Activated CD4-positive, alpha-beta memory T cell treated with anti-CD3 and anti-CD28 coated beads, Interleukin-2, amount 10 ng/mL, durations not matched to agents 7 days and 5 days (primary cell): ENCODE data around the gene CEP104. TPM values are rescaled to one million over a fixed set of nuclear protein-coding genes. Genes with fewer than 3 reads are reported as not detected.
A peak's percentile ranks its signal among the peaks of the same experiment; 100 is the strongest.

Experiments
- CTCF ChIA-PET: fragments of 350-600 bp; sonication (Branson Sonifier 250); formaldehyde crosslinking; loops from one replicate; lab custom pipeline; 2021; ENCODE audit warnings: antibody characterized with exemption, inconsistent platforms; lab: Charles Lee
- POLR2A ChIA-PET: fragments of 350-600 bp; sonication (Branson Sonifier 250); formaldehyde crosslinking; loops from one replicate; lab custom pipeline; 2021; ENCODE audit warnings: antibody characterized with exemption; lab: Charles Lee
- DNase-seq: peaks from one replicate; pipeline ENCODE4 v3.0.0-alpha.2; 2020
- H3K27ac Mint-ChIP-seq: one replicate; pipeline ENCODE4 v1.8.0; 2021; ENCODE audit warnings: mild to moderate bottlenecking, mixed read lengths
- H3K27me3 Mint-ChIP-seq: one replicate; pipeline ENCODE4 v1.8.0; 2021; ENCODE audit warnings: mixed read lengths
- H3K36me3 Mint-ChIP-seq: one replicate; pipeline ENCODE4 v1.8.0; 2021; ENCODE audit warnings: low read depth, mixed read lengths
- H3K4me1 Mint-ChIP-seq: one replicate; pipeline ENCODE4 v1.8.0; 2021; ENCODE audit warnings: mixed read lengths
- H3K4me3 Mint-ChIP-seq: one replicate; pipeline ENCODE4 v1.8.0; 2021; ENCODE audit warnings: mild to moderate bottlenecking, mixed read lengths
- H3K9me3 Mint-ChIP-seq: one replicate; pipeline ENCODE4 v1.8.0; 2021; ENCODE audit warnings: mixed read lengths
- total RNA-seq, 2 experiments: library from RNA; stranded (reverse); gene quantifications; one replicate each; pipeline ENCODE4 v1.2.3, GENCODE V29; 2021

CEP104 gene
- total RNA-seq, 2 experiments from 2014 or later = 43.0 to 46.0 TPM

DNA sequence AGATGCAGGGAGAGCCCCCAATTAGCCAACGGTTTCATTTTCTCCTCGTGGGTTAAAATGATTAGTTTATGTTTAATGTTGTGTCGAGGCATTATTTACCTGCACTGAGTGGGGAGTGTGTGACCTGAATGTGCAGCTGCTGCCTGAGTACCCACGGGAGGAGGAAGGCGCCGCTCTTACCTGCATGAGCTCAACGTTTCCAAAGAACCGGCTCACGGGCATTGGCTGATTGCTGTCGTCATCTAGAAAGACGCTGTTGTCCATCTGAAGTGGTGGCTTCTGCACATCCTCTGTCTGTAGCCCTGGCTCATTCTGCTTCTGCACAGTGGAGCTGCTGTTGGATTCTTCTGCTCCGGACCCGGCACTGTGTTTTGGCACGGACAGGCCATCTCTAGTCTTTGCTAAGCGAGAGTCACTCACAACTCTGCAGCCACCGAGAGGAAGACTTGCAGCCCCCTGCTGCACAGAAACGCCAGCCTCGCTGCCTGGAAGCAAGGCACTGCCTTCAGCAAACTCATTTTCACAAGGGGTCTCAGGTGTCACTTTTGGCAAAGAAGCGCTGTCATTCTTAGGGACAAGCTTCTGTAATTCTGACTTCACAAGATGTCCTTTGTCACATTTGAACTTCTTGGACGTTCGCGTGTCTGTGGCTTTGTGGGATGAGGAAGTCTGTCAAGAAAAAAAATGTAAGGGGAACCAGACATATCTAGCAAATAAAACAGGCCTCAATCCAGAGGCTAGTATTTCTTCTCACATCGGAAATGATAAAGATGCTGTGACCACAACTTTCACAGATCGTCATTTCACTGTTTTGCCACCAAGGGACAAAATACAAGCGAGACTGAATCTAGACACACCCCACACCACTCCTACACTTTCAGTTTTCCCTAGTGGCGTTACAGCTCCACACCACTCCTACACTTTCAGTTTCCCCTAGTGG lies 33.6 kb upstream of the CEP104 start:
- Mint-ChIP-seq H3K9me3 (no peaks in the 10 kb centered on the region), H3K27me3 (no peaks in the 10 kb centered on the region), H3K4me1 (peaks cover 24% of the 10 kb centered on the region), H3K4me3 (peak overlapping the region; percentile 34), H3K36me3 (peaks cover 35% of the 10 kb centered on the region), H3K27ac (peak overlapping the region; percentile 50)
- CTCF ChIA-PET = interaction anchor here (0.7 to 3.1 kb wide), 6 partner anchors 9 to 114 kb away, joined by 3 to 17 read pairs (median 3); partner anchors contain the start of genes C1orf174, CEP104 and DFFB
- POLR2A ChIA-PET = interaction anchor here (0.7 to 2.0 kb wide), 4 partner anchors 9 to 33 kb away, joined by 3 to 12 read pairs (median 5); partner anchors contain the start of genes C1orf174, CEP104 and DFFB
- no peak for DNase-seq

DNA sequence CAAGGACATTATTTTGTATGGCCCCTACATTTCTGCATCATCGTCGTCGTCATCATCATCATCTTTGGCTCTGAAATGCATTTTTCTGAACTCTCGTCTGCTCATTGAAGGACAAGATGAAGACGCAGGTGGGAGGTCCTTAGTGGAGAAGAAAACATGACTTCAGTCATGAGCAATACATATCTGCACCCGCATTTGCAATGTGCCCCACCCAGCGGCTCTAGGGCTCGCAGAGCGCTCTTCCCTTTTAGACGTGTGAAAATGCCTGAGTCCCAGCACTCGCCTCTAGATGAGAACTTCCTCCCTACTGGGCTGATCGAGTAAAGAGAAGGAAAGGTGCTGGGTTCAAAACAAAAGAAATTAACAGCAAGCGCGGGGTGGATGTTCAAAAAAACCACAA lies 32.9 kb upstream of the CEP104 start:
- no peak for DNase-seq
- peak overlapping the region; percentile 50 for H3K27ac Mint-ChIP-seq
- peak overlapping the region; percentile 34 for H3K4me3 Mint-ChIP-seq
- POLR2A ChIA-PET = interaction anchor here (1.0 to 2.0 kb wide), 3 partner anchors 10 to 32 kb away, joined by 3 to 12 read pairs (median 7); partner anchors contain the start of gene C1orf174
- H3K36me3 Mint-ChIP-seq = peaks cover 36% of the 10 kb centered on the region
- CTCF ChIA-PET = interaction anchor here (0.7 to 3.1 kb wide), 3 partner anchors 10 to 114 kb away, joined by 3 to 17 read pairs (median 3); partner anchors contain the start of genes C1orf174, CEP104 and DFFB
- peaks cover 24% of the 10 kb centered on the region for H3K4me1 Mint-ChIP-seq
- H3K9me3 Mint-ChIP-seq = no peaks in the 10 kb centered on the region
- no peaks in the 10 kb centered on the region for H3K27me3 Mint-ChIP-seq

DNA sequence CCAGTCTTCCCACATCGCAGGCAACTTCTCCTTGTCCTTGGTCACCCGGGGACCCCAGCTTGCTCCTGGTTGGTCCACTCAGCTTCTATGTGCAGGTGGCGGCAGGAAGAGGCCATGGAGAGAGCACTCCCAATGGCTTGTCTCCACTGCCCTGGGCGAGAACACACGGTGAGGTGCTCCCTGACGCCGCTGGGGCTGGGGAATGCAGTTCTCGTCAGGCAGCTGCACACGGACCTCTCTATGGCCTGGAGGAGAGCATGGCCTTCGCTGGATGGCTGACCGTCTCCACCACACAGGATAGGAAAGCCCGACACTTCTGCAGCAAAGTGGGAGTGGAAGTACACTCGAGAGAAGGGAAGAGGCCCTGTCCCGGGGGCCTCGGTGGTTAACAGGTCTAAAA lies 31.3 kb upstream of the CEP104 start:
- Mint-ChIP-seq H3K27me3 (no peaks in the 10 kb centered on the region), H3K36me3 (peaks cover 49% of the 10 kb centered on the region), H3K4me1 (peaks cover 26% of the 10 kb centered on the region), H3K9me3 (no peaks in the 10 kb centered on the region), H3K27ac (no peak overlapping the region), H3K4me3 (no peak overlapping the region)
- POLR2A ChIA-PET = interaction anchor here (1.0 kb wide), 1 partner anchor 13 kb away, joined by 5 read pairs; no protein-coding TSS in a partner anchor
- CTCF ChIA-PET = no interaction called here
- no peak for DNase-seq

DNA sequence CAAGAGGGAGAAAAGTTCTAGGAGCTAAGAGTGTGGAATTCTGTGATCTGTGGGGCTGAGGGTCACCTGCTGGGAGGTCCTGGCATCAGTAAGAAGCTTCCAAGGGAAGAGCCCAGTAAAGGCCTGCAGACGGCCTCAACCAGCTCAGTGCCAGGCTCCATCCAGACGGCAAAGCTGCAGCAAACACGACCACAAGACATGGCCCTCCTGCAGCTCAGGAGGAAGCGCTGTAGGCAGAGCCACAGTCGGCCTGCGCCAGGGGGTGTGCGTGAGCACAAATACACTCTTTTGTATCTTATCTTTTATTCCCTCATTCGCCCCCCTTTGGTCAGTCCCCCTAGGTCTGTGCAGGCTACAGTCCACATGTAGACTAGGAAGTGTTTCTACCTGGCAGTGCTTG lies 29.7 kb upstream of the CEP104 start:
- ChIA-PET POLR2A (interaction anchor here (0.9 to 1.7 kb wide), 3 partner anchors 13 to 46 kb away, joined by 3 to 5 read pairs (median 4); partner anchors contain the start of gene C1orf174), CTCF (no interaction called here)
- Mint-ChIP-seq H3K27ac (no peak overlapping the region), H3K9me3 (no peaks in the 10 kb centered on the region), H3K36me3 (peaks cover 48% of the 10 kb centered on the region), H3K4me3 (no peak overlapping the region), H3K4me1 (peaks cover 29% of the 10 kb centered on the region), H3K27me3 (no peaks in the 10 kb centered on the region)
- no peak for DNase-seq

DNA sequence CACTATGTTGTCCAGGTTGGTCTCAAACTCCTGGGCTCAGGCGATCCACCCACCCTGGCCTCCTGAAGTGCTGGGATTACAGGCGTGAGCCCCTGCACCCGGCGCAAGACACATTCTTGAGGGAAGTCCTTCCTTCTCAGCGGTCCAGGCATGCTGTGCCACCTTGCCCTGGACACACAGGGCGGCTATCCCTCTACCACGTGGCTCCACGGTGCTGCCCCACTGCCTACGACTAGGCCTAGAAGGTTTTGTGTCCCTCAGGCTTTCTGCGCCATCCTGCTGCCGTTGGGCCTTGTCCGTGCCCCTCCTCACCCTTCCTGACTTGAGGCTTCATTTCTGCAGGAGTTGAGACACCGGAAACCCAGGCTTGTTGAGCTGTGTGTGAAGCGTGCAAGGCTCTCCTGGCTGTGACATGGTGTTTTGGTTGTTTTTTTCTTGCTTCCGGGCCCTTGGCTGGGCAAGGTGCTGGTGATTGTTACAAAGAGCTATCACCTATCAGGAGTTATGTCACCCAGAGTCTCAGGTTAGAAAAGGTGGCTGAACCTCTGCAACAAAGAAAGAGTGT lies 29.2 kb upstream of the CEP104 start:
- ChIA-PET CTCF (interaction anchor here (1.3 kb wide), 1 partner anchor 14 kb away, joined by 3 read pairs; the partner anchor contains the start of gene C1orf174), POLR2A (interaction anchor here (0.9 to 1.7 kb wide), 3 partner anchors 13 to 46 kb away, joined by 3 to 5 read pairs (median 4); partner anchors contain the start of gene C1orf174)
- Mint-ChIP-seq H3K27ac (no peak overlapping the region), H3K4me1 (peaks cover 25% of the 10 kb centered on the region), H3K4me3 (no peak overlapping the region), H3K9me3 (no peaks in the 10 kb centered on the region), H3K36me3 (peaks cover 48% of the 10 kb centered on the region), H3K27me3 (no peaks in the 10 kb centered on the region)
- DNase-seq = no peak

DNA sequence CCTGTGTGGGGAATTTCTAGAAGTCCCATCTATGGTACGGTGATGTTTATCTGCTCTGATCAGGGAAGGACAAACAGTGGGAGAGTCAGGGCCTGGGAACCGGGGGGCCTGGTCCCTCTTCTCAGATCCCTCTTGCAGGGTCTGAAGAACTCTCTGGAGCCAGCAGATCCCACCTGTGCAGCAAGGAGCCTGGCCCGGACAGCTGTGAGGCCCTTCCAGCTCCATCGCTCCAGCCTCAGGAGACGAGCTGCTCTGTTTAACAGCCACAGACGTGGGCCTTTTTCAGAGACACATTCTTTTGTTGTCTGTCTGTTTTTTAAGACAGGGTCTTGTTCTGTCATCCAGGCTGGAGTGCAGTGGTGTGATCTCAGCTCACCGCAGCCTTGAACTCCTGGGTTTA lies 28.6 kb upstream of the CEP104 start:
- Mint-ChIP-seq H3K27ac (no peak overlapping the region), H3K4me3 (no peak overlapping the region), H3K27me3 (no peaks in the 10 kb centered on the region), H3K4me1 (peaks cover 21% of the 10 kb centered on the region), H3K36me3 (peaks cover 43% of the 10 kb centered on the region), H3K9me3 (no peaks in the 10 kb centered on the region)
- CTCF ChIA-PET = interaction anchor here (1.3 kb wide), 1 partner anchor 14 kb away, joined by 3 read pairs; the partner anchor contains the start of gene C1orf174
- no peak for DNase-seq
- POLR2A ChIA-PET = interaction anchor here (1.3 to 1.7 kb wide), 2 partner anchors 14 to 47 kb away, joined by 3 to 4 read pairs; no protein-coding TSS in a partner anchor

DNA sequence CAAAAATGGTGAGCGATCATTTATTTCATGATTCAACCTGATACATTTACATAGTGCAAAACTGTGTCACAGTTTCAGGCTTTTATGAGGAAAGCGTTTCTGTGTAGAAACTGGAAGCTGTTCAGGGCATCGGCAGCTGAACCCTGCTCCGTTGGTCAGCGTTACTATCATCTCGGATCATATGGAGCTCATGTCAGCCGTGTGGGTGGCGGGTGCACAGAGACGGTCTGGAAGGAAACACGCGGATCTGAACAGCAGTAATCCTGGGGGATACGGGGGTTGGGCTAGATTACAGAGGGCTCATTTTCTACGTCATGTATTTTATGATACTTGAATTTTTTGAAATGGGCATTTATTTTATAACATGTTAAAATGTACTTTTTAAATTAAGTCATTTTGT lies 28.0 kb upstream of the CEP104 start:
- POLR2A ChIA-PET = interaction anchor here (0.7 to 1.1 kb wide), 2 partner anchors 15 to 21 kb away, joined by 3 read pairs; partner anchors contain the start of gene C1orf174
- no peaks in the 10 kb centered on the region for H3K27me3 Mint-ChIP-seq
- H3K4me1 Mint-ChIP-seq = peaks cover 14% of the 10 kb centered on the region
- H3K27ac Mint-ChIP-seq = no peak overlapping the region
- CTCF ChIA-PET = interaction anchor here (1.3 kb wide), 1 partner anchor 15 kb away, joined by 3 read pairs; the partner anchor contains the start of gene C1orf174
- no peak for DNase-seq
- H3K36me3 Mint-ChIP-seq = peaks cover 37% of the 10 kb centered on the region
- H3K4me3 Mint-ChIP-seq = no peak overlapping the region
- no peaks in the 10 kb centered on the region for H3K9me3 Mint-ChIP-seq

DNA sequence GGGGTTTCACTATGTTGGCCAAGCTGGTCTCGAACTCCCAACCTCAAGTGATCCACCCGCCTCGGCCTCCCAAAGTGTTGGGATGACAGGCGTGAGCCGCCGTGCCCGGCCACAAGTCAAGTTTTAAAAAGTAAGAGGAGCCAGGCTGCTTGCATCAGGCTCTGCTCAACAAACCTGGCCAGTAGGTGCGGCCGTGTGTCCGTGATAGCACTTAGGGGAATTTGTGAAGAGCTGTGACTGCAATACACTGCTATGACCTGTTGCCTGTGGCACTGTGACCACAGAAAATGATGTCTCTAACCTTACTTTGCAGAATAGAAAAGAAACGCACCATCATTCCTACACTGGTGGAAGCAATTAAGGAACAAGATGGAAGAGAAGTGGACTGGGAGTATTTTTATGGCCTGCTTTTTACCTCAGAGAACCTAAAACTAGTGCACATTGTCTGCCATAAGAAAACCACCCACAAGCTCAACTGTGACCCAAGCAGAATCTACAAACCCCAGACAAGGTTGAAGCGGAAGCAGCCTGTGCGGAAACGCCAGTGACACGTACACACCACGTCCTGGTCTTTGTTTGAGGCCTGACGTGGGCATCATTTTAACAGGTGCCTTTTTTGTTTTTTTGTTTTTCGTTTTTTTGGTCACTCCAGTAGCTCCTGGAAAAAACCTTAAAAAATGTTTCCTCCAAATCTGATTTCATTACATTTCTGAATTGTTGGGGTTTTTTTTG lies 26.3 kb upstream of the CEP104 start:
- DNase-seq = peak; percentile 38
- Mint-ChIP-seq H3K27ac (peak overlapping the region; percentile 63), H3K27me3 (no peaks in the 10 kb centered on the region), H3K9me3 (peaks cover 8% of the 10 kb centered on the region), H3K4me3 (no peak overlapping the region), H3K4me1 (peaks cover 7% of the 10 kb centered on the region), H3K36me3 (peaks cover 38% of the 10 kb centered on the region)
- CTCF ChIA-PET = interaction anchor here (0.7 to 1.0 kb wide), 4 partner anchors 16 to 107 kb away, joined by 3 read pairs; no protein-coding TSS in a partner anchor
- POLR2A ChIA-PET = interaction anchor here (0.6 to 1.7 kb wide), 2 partner anchors 16 to 25 kb away, joined by 3 to 6 read pairs; partner anchors contain the start of gene C1orf174

DNA sequence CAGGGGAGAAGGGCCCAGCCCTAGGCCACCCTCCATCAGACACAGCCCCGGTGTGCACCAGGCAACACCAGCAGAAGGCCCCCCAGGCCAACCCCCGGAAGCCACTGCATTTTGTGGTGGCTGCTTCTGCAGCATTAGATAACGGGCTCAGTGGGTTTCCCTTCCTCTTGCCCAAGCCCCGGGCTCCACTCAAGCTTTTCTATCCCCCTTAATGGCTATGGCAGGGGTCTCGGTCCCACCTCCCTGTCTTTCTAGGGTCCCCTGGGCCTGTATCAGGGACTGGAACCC lies 24.1 kb upstream of the CEP104 start:
- H3K9me3 Mint-ChIP-seq = peaks cover 9% of the 10 kb centered on the region
- ChIA-PET CTCF (no interaction called here), POLR2A (no interaction called here)
- H3K4me1 Mint-ChIP-seq = peaks cover 4% of the 10 kb centered on the region
- no peak overlapping the region for H3K4me3 Mint-ChIP-seq
- H3K27ac Mint-ChIP-seq = no peak overlapping the region
- no peak for DNase-seq
- peaks cover 28% of the 10 kb centered on the region for H3K36me3 Mint-ChIP-seq
- no peaks in the 10 kb centered on the region for H3K27me3 Mint-ChIP-seq

DNA sequence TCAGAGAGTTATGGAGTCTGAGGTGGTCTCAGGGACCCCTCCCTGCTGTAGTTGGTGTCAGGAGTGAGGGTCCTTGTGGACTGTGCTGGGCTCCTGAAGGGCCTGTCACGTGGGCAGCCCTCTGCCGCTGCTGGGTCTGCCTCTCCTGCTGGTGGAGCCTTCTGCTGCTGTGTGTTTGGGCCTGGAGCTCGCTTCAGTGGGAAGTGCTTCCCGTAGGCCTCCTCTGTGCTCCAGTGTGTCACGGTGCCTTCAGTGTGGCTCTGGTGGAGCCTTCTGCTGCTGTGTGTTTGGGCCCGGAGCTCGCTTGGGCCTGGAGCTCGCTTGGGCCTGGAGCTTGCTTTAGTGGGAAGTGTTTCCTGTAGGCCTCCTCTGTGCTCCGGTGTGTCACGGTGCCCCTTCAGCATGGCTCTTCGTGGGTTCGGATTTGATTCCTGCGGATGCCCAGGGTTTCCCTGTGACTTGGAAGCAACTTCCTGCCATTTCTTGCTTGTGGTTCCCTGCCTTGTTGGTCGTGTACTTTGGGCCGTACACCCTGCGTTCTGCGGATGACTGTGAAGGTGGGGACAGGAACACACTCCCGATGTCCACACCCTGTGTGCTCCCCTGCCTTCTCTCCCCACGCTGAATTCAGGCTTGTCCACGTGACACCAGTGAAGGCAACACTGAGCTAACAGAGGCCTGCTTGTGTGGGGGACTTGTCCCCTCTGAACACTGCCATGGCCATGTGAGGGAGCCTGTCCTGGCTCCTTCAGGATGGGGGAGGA lies 23.6 kb upstream of the CEP104 start:
- Mint-ChIP-seq H3K27ac (no peak overlapping the region), H3K4me3 (no peak overlapping the region), H3K4me1 (peaks cover 4% of the 10 kb centered on the region), H3K27me3 (no peaks in the 10 kb centered on the region), H3K36me3 (peaks cover 30% of the 10 kb centered on the region), H3K9me3 (peaks cover 9% of the 10 kb centered on the region)
- DNase-seq = no peak
- ChIA-PET POLR2A (no interaction called here), CTCF (interaction anchor here (0.6 kb wide), 2 partner anchors 10 to 20 kb away, joined by 3 read pairs; no protein-coding TSS in a partner anchor)

DNA sequence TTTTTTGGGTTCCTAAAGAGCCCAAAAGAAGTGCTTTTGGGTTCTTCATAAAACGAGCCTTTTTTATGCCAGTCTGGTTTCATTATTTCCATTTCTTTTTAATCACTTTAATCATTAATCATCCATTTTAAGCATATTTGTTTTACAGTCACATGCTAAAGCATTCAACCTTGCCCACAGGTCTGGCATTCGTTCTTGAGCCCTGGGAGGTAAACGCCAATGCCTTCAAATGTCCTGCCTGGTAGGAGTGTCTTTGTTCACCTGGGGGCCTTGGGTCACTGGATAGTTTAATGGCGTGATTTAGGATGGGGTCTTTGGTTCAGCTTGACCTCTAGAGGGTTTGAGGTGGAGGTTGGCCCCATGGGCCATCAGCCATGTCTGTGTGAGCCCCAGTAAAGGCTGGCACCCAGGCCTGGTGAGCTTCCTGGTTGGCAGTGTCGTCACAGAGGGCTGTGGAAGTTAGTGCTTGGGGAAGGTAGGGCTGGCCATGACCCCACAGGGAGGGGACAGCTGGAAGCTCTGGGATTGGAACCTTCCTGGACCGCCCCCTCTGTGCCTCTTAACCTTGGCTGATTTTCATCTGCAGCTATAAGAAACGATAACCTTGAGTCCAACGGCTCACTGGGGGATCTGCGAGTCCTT lies 22.9 kb upstream of the CEP104 start:
- Mint-ChIP-seq H3K9me3 (peaks cover 9% of the 10 kb centered on the region), H3K36me3 (peaks cover 36% of the 10 kb centered on the region), H3K4me3 (no peak overlapping the region), H3K27me3 (no peaks in the 10 kb centered on the region), H3K27ac (no peak overlapping the region), H3K4me1 (peaks cover 4% of the 10 kb centered on the region)
- POLR2A ChIA-PET = no interaction called here
- DNase-seq = no peak
- CTCF ChIA-PET = interaction anchor here (0.6 kb wide), 2 partner anchors 11 to 19 kb away, joined by 3 read pairs; no protein-coding TSS in a partner anchor
